Prostate gland (tissue), 2 donors: ENCODE results near the gene SCN4A. TPM values are rescaled to one million over a fixed set of nuclear protein-coding genes. Genes with fewer than 3 reads are reported as not detected.
"Not testable (repeated sequence)": the region's sequence is repeated elsewhere in the genome, so short reads cannot be mapped to it uniquely, and the experiment has no call there.

Source experiments
- DNase-seq: peaks from one replicate; pipeline ENCODE4 v3.0.0-alpha.2; 2019; ENCODE audit warnings: low spot score
- H3K27ac ChIP-seq, 2 donors: fragments of 200-600 bp; sonication (generic); 2 replicates each; pipeline ENCODE4 v1.5.1; 2017 to 2019
- H3K27me3 ChIP-seq: fragments of 200-600 bp; sonication (generic); replicated peaks from 2 replicates; pipeline ENCODE4 v1.5.1; 2019; ENCODE audit not compliant: insufficient read depth
- H3K36me3 ChIP-seq, 2 donors: fragments of 200-600 bp; sonication (generic); 1 replicate in 1 of 2; 2 replicates in 1 of 2; pipeline versions ENCODE4 v1.5.1 to v1.8.1; 2017 to 2019
- H3K4me1 ChIP-seq: fragments of 200-600 bp; sonication (generic); replicated peaks from 2 replicates; pipeline ENCODE4 v1.5.1; 2019
- H3K4me3 ChIP-seq, 2 donors: fragments of 200-600 bp; sonication (generic); 2 replicates each; pipeline ENCODE4 v1.5.1; 2017 to 2019
- H3K9me3 ChIP-seq: fragments of 200-600 bp; sonication (generic); 2 replicates; pipeline ENCODE4 v1.5.1; 2017
- CTCF ChIP-seq, 4 experiments: fragments of 200-600 bp in 2 of 4; fragments of 450-650 bp in 2 of 4; sonication (generic) in 2 of 4; IDR thresholded peaks; 1 replicate in 3 of 4; 2 replicates in 1 of 4; pipeline ENCODE4 v1.5.1; 2016 to 2019; ENCODE audit warnings: antibody characterized with exemption in 4 of 4, mild to moderate bottlenecking in 2 of 4, moderate library complexity in 2 of 4
- POLR2A ChIP-seq: fragments of 450-650 bp; IDR thresholded peaks from one replicate; pipeline ENCODE4 v1.6.1; 2016; ENCODE audit warnings: antibody characterized with exemption, mild to moderate bottlenecking
- POLR2AphosphoS5 ChIP-seq: sonication (generic); formaldehyde crosslinking; IDR thresholded peaks from one replicate; pipeline ENCODE4 v1.6.1; 2017; ENCODE audit warnings: antibody characterized with exemption
- WGBS: methylation state at CpG from one replicate; pipeline ENCODE4 v1.1.5; 2018; 5-methylcytosine and 5-hydroxymethylcytosine counted together
- intact Hi-C: fragments of 100-400 bp; cut with DNase I; formaldehyde crosslinking; loops from one replicate; pipeline ENCODE4 v1.14.2; 2022
- total RNA-seq, 2 donors: library from RNA; depleted of rRNA; stranded (reverse); fragments of >200 nt; gene quantifications; one replicate each; pipeline ENCODE4 v1.1.0, GENCODE V29; 2016

The SCN4A gene
- total RNA-seq, 2 donors from 2014 or later, result 0.23 TPM

DNA sequence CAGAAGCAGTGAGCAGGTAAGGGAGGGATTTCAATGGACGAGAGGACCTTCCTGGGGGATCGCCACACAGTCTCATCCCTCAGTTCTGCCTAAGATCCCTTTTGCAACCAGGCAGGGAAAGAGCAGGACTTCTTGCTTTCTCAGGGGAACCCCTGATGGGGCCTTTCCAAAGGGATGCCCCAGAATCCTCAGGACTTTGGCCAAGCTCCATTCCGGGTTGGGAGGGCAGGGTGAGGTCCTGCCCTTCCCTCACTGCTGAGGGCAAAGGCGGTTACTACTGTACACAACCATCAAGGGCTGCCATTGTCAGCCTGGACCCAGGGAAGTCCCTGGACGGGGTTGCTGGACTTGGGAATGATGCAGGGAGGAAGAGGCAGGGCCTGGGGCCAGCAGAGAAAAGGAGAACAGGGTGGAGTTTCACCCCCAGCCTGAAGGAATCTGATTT, 35.1 kb upstream of the SCN4A start:
- H3K9me3 ChIP-seq, result no peaks in the 10 kb centered on the region
- TF ChIP-seq POLR2A, result no peak
- TF ChIP-seq CTCF (IDR thresholded peaks at IDR 0.05), result no peak
- no peak for TF ChIP-seq POLR2AphosphoS5
- DNase-seq, result no peak
- no peak overlapping the region for H3K27ac ChIP-seq
- H3K4me3 ChIP-seq, result no peak overlapping the region
- H3K27me3 ChIP-seq, result no peaks in the 10 kb centered on the region
- 69% methylated on average over 5 of the region's 5 CpGs for WGBS
- intact Hi-C loops, result no loop called here
- no peaks in the 10 kb centered on the region for H3K4me1 ChIP-seq
- no peaks in the 10 kb centered on the region for H3K36me3 ChIP-seq

DNA sequence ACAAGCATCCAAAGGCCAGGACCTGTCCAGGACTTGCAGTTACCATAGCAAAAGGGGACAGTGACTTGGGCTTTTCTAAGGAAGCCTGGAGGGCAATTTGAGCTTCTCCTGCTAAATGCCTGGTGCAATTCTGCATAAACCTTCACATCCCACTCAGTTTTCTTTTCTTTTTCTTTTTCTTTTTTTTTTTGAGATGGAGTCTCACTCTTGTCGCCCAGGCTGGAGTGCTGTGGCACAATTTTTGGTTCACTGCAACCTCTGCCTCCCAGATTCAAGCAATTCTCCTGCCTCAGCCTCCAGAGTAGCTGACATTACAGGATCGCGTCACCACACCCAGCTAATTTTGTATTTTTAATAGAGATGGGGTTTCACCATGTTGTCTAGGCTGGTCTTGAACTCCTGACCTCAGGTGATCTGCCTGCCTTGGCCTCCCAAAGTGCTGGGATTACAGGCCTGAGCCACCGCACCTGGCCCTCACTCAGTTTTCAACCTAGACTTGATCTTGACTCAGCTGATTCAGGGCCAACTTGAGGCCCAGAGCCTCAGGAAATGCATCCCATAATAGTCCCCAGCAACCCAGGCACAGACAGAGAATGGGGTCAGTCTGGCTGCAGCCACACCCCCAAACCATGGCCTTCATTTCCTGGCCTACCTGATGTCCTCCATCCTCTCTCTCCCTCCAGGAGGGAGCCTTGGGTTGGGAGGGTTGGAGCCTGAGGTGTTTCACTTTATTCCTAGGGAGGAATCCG, 34.5 kb upstream of the SCN4A start:
- H3K4me1 ChIP-seq, H3K36me3 ChIP-seq, DNase-seq, intact Hi-C loops, H3K27ac ChIP-seq, H3K4me3 ChIP-seq, H3K27me3 ChIP-seq, H3K9me3 ChIP-seq: not testable (repeated sequence)
- 94% methylated on average over 5 of the region's 5 CpGs for WGBS

DNA sequence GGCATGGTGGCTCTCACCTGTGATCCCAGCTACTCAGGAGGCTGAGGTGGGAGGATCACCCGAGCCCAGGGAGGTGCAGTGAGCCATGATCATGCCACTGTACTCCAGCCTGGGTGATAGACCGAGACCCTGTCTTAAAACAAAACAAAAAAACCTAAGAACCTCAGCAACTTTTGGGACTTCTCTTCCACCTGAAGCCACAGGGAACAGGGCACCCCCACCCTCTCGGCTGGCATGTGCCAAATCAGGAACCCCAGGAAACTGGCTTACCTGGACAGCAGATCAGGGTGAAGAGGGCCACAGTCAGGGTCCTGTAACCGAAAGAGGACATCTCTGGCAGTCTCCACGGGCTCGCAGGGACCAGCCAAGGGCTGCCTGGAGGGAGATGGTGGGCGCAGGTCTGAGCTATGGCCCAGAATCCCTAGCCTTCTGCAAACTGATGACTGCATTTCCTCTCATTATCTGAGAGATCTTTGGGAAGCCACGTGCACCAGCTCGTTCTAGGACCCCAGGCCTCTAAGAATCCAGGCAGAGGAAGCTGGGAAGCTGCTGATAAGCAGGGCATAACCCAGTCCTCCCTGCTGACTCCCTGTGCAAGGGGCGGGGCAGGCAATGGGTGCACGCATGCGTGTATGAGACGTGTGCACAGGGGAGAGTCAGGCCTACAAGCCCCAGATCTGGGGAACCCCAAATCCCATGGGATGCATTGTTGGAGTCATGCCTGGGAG, 33.8 kb upstream of the SCN4A start:
- Histone ChIP-seq H3K36me3 (no peaks in the 10 kb centered on the region), H3K4me3 (no peak overlapping the region), H3K27ac (no peak overlapping the region), H3K9me3 (no peaks in the 10 kb centered on the region), H3K27me3 (no peaks in the 10 kb centered on the region), H3K4me1 (no peaks in the 10 kb centered on the region)
- TF ChIP-seq CTCF (IDR thresholded peaks at IDR 0.05) (no peak), POLR2AphosphoS5 (no peak), POLR2A (no peak)
- no peak for DNase-seq
- intact Hi-C loops, result no loop called here
- WGBS, result 79% methylated on average over 13 of the region's 13 CpGs

GRCh38 chr17:64005734-64006167, 33.0 kb upstream of the SCN4A start:
- Histone ChIP-seq H3K9me3 (no peaks in the 10 kb centered on the region), H3K27ac (no peak overlapping the region), H3K4me3 (no peak overlapping the region), H3K4me1 (no peaks in the 10 kb centered on the region), H3K27me3 (no peaks in the 10 kb centered on the region), H3K36me3 (no peaks in the 10 kb centered on the region)
- intact Hi-C loops, result no loop called here
- TF ChIP-seq POLR2AphosphoS5 (no peak), POLR2A (no peak), CTCF (IDR thresholded peaks at IDR 0.05) (no peak)
- no peak for DNase-seq
- 48% methylated on average over 6 of the region's 6 CpGs for WGBS

DNA sequence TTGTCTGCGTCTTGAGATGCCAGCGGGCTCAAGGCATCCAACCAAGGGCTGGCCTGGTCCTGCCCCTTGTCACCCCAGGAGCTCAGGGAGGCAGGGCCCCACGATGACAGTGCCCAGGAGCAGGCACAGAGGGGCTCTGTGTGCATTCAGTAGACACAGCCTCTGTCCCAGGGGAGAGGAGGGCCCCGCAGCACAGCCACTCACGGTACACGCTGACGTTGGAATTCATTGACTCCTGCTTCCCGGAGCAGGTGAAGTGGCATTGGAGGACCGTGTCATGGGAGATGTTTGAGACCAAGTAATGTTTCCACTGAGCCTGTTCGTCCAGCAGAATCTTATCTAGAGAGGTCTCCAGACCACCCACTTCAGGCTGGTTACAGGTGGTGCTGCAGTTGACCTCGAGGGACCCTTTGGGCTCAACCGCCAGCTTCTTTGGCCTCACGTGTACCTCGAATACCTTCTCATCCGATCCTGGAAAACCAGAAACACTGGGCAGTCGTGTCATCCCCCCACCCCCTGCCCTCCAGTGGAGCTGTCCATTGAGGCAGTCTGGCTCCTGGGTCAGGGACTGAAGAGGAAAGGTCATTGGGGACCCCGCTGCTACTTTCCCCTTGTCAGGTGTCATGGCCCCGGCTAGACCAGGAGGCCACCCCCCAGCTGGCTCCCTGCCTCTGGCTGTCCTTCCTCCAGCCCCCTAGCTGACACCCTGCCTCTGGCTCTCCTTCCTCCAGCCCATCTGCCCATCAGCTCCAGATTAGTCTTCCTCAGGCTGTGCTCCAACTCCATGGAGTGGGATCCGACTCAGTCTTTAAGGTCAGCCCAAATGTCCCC, 32.4 kb upstream of the SCN4A start:
- no peak overlapping the region for H3K27ac ChIP-seq
- 77% methylated on average over 19 of the region's 19 CpGs for whole genome bisulfite sequencing
- intact Hi-C loops, result no loop called here
- DNase-seq, result no peak
- no peaks in the 10 kb centered on the region for H3K4me1 ChIP-seq
- H3K36me3 ChIP-seq, result no peaks in the 10 kb centered on the region
- no peak overlapping the region for H3K4me3 ChIP-seq
- no peaks in the 10 kb centered on the region for H3K9me3 ChIP-seq
- TF ChIP-seq POLR2A (no peak), POLR2AphosphoS5 (no peak), CTCF (IDR thresholded peaks at IDR 0.05) (no peak)
- no peaks in the 10 kb centered on the region for H3K27me3 ChIP-seq
